Stimulated activated CD8-positive, alpha-beta memory T cell treated with anti-CD3 and anti-CD28 coated beads, Interleukin-15, amount 100 ng/mL, for 48 hours (primary cell): ENCODE results near the gene ENTHD1.
"Not testable (repeated sequence)": the region's sequence is repeated elsewhere in the genome, so short reads cannot be mapped to it uniquely, and the experiment has no call there.

Experiments
- DNase-seq, 2 donors: peaks; one replicate each; pipeline ENCODE4 v3.0.0-alpha.2; 2020; ENCODE audit warnings: low read depth in 2 of 2

The ENTHD1 gene

DNA sequence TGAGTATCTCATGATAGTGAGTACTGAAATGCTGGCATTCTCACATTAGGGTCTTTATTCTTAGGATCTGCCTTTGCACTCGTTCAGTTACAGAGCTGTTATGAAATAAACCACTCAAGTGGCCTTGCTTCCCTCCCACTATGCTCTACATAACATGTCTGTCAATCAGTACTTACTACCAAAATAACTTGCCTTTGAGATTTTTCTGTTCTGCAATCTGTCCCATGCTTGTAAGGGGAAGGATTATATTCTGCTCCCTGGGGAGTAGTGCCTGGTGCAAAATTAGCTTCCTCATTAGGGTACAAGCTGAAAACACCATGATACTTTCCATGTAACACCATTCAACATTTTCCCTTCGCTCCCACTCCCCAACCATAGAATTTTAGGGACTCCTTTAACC lies 5.4 kb upstream of the ENTHD1 start:
- no peak for DNase-seq

GRCh38 chr22:39897841-39898240 lies 4.3 kb upstream of the ENTHD1 start:
- no peak for DNase-seq

DNA sequence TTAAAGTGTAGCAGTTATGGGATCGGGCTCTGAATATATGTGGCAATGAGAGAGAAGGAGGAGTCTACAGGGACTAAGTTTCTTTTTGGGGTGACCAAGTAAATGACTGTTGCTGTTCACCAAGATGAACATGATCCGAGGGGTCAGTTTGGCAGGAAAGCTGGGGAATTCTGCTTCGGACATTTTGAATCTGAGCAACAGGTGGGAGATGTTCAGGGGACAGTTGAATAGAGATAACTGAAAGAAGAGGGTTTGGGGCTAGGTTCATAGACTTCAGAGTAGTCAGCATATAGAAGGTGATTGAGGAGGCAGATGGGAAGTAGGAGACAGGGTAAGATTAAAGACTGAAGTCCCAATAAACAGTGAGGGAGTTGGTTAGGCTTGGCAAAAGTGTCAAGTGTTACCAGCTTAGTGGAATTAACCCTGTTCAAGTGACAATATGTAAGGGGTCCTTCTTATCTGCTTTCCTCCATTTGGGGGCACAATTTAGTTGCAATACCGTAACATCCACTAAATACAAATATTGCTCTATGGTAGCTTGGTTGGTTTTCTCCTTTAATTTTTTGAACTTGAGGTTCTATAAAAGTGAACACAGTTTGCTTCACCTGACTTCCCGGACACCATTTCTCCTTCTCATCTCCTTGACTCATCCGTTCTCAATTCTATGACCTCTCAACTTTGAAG lies 2.9 kb upstream of the ENTHD1 start:
- DNase-seq: no peak

- no peak for DNase-seq
These were observed 2.1 kb upstream of the ENTHD1 start for GRCh38 chr22:39895682-39896081.

- DNase-seq: no peak
These were observed 1.1 kb upstream of the ENTHD1 start for GRCh38 chr22:39894554-39895092.

GRCh38 chr22:39889924-39890323 lies 3.6 kb downstream of the ENTHD1 start:
- not testable (repeated sequence) for DNase-seq

DNA sequence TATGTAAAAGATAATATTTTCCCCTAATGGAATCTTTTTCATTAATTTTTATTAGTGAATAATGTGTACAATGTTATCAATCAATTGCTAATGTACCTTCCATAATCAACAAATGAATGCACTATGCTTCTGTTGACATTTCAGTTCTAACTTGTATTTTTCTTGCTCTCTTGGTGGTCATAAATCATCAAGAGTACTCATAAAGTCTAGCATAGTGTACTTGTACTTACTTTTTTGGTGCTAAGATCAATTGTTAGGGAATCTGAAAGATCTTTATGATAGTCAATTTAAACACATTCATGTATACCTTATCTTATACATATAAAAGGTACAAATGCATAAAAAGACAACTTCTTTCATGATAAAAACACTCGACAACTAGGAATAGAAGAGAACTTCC lies 10.5 kb downstream of the ENTHD1 start:
- no peak for DNase-seq

GRCh38 chr22:39880722-39881121 lies 12.8 kb downstream of the ENTHD1 start:
- DNase-seq: no peak

- DNase-seq: no peak
These were observed 16.3 kb downstream of the ENTHD1 start for GRCh38 chr22:39877079-39877845.

DNA sequence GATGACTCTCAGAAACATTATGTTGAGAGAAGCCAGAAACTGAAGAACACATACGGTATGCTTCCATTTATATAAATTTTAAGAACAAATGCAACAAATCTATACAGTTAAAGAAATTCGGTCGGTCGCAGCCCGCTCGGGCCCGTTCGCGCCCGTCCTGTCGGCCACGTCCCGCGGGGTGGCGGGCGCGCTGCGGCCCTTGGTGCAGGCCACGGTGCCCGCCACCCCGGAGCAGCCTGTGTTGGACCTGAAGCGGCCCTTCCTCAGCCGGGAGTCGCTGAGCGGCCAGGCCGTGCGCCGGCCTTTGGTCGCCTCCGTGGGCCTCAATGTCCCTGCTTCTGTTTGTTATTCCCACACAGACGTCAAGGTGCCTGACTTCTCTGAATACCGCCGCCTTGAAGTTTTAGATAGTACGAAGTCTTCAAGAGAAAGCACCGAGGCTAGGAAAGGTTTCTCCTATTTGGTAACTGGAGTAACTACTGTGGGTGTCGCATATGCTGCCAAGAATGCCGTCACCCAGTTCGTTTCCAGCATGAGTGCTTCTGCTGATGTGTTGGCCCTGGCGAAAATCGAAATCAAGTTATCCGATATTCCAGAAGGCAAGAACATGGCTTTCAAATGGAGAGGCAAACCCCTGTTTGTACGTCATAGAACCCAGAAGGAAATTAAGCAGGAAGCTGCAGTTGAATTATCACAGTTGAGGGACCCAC lies 18.2 kb downstream of the ENTHD1 start:
- DNase-seq: not testable (repeated sequence)

GRCh38 chr22:39873965-39874364 lies 19.6 kb downstream of the ENTHD1 start:
- no peak for DNase-seq

GRCh38 chr22:39872548-39872947 lies 21.0 kb downstream of the ENTHD1 start:
- DNase-seq: no peak

GRCh38 chr22:39871008-39871798 lies 22.4 kb downstream of the ENTHD1 start:
- no peak for DNase-seq

DNA sequence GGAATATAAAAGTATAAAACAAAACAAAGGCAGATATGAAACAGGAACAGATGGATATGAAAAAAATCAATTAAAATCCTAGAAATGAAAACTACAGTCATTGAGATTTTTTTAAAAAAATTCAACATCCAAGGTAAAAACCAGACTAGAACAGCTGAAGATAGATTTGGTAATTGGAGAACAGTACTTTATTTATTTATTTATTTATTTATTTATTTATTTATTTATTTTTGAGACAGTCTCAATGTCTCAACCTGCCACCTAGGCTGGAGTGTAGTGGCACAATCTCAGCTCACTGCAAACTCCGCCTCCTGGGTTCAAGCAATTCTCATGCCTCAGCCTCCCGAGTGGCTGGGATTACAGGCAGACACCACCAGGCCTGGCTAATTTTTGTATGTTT lies 23.8 kb downstream of the ENTHD1 start:
- DNase-seq: not testable (repeated sequence)

GRCh38 chr22:39868741-39869140 lies 24.8 kb downstream of the ENTHD1 start:
- DNase-seq: no peak

- DNase-seq: no peak
These were observed 33.5 kb downstream of the ENTHD1 start for GRCh38 chr22:39859903-39860588.

DNA sequence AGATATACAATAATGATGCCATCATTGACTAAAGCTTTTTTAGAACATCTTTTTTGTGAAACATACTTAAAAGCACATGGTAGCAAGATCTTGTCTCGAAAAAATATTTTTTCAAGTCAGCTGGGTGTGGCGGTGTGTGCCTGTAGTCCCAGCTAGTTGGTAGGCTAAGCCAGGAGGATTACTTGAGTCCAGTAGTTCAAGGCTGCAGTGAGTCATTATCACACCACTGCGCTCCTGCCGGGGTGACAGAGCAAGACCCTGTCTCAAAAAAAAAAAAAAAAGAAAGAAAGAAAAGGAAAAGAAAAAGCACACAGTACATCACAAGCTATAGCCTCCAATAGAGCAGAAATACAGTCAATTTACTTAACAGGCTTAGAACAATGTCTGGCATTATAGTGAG lies 37.0 kb downstream of the ENTHD1 start:
- no peak for DNase-seq

- DNase-seq: no peak
These were observed 40.8 kb downstream of the ENTHD1 start for GRCh38 chr22:39852799-39853198.

DNA sequence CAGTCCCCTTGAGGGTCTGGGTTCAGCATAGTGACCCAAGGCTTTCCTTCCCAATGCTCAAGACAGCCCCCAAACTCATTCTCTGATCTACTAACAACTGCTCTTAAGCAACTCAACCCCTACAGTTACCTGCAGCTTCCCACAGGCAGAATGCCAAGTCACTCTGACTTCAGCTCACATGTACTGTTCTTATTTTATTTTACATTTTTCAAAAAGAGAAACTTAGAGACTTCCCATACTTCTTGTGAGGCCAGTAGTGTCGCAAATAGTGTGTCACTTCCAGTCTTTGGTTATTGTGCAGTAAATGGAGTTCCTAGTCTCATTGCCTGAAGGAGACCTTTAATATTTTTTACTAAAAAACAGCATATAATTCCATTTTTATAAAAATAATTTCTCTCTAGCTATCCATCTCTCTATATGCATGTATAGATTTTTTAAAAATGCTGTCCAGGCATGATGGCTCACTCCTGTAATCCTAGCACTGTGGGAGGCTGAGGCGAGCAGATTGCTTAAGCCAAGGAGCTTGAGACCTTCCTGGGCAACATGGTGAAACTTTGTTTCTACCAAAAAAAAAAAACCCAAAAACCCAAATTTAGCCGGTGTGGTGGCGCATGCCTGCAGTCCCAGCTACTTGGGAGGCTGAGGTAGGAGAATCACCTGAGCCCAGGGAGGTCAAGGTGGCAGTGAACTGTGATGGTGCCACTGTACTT lies 41.8 kb downstream of the ENTHD1 start:
- no peak for DNase-seq

GRCh38 chr22:39847477-39847876 lies 46.1 kb downstream of the ENTHD1 start:
- DNase-seq: no peak
